ENCODE measurements around the gene TRPM2.

DNA sequence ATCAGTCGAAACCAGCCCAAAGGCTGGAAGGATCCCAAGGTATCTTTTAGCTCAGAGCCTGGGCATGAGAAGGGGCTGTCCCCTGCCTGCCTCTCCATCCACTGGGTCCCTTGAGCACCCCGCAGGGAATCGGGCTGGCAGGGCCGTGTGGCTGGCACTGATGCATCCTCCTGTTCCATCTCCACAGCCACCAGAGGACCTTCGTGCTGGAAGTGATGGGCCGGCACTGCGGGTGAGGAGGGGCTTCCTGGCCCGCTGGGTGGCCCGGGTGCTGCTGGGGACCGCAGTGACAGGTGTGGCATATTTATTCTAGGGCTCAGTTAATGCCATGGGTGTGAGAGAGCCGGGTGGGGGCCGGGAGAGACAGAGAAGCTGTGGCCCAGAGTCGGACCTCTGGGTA, 40.0 kb upstream of the TRPM2 start:
- TF ChIP-seq, protein P1, sequence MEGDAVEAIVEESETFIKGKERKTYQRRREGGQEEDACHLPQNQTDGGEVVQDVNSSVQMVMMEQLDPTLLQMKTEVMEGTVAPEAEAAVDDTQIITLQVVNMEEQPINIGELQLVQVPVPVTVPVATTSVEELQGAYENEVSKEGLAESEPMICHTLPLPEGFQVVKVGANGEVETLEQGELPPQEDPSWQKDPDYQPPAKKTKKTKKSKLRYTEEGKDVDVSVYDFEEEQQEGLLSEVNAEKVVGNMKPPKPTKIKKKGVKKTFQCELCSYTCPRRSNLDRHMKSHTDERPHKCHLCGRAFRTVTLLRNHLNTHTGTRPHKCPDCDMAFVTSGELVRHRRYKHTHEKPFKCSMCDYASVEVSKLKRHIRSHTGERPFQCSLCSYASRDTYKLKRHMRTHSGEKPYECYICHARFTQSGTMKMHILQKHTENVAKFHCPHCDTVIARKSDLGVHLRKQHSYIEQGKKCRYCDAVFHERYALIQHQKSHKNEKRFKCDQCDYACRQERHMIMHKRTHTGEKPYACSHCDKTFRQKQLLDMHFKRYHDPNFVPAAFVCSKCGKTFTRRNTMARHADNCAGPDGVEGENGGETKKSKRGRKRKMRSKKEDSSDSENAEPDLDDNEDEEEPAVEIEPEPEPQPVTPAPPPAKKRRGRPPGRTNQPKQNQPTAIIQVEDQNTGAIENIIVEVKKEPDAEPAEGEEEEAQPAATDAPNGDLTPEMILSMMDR (conservative IDR thresholded peaks at IDR 0.05; ENCODE audit: low read depth, low read length) = no peak
- TF ChIP-seq SMC3 (IDR thresholded peaks at IDR 0.05; ENCODE audit: low read depth, low read length) = no peak
- TF ChIP-seq MXI1 (IDR thresholded peaks at IDR 0.05; ENCODE audit: borderline replicate concordance, low read depth, low read length) = no peak
- no peak for TF ChIP-seq POLR2A (IDR thresholded peaks at IDR 0.05; ENCODE audit: low read depth, low read length)
- TF ChIP-seq RAD21 (IDR thresholded peaks at IDR 0.05; ENCODE audit: low read length) = no peak
- no peak for TF ChIP-seq CEBPB (IDR thresholded peaks at IDR 0.05; ENCODE audit: low read depth, low read length)
- no peak for TF ChIP-seq BHLHE40 (IDR thresholded peaks at IDR 0.05; ENCODE audit: low read depth, low read length)
- TF ChIP-seq, protein P2, sequence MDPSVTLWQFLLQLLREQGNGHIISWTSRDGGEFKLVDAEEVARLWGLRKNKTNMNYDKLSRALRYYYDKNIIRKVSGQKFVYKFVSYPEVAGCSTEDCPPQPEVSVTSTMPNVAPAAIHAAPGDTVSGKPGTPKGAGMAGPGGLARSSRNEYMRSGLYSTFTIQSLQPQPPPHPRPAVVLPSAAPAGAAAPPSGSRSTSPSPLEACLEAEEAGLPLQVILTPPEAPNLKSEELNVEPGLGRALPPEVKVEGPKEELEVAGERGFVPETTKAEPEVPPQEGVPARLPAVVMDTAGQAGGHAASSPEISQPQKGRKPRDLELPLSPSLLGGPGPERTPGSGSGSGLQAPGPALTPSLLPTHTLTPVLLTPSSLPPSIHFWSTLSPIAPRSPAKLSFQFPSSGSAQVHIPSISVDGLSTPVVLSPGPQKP (IDR thresholded peaks at IDR 0.05; ENCODE audit: borderline replicate concordance, low read depth, low read length) = no peak
- no peak for TF ChIP-seq MAFK (IDR thresholded peaks at IDR 0.05; ENCODE audit: low read depth, low read length)
- no peak for TF ChIP-seq RCOR1 (IDR thresholded peaks at IDR 0.05; ENCODE audit: insufficient replicate concordance, low read length)
- no peak for TF ChIP-seq MAZ (IDR thresholded peaks at IDR 0.05; ENCODE audit: borderline replicate concordance, low read depth, low read length)

Measured in IMR-90 (cell line).